Testis (tissue), 3 donors: Measurements from ENCODE around the gene MIER2. TPM values are rescaled to one million over a fixed set of nuclear protein-coding genes. Genes with fewer than 3 reads are reported as not detected.

ENCODE experiments used
- DNase-seq: peaks from one replicate; pipeline ENCODE4 v3.0.0-alpha.2; 2019
- H3K27ac ChIP-seq, 2 donors: fragments of 200-600 bp; sonication (generic); one replicate each; pipeline ENCODE4 v1.5.1; 2019
- H3K27me3 ChIP-seq: fragments of 200-600 bp; sonication (generic); one replicate; pipeline ENCODE4 v1.5.1; 2019
- H3K36me3 ChIP-seq: fragments of 200-600 bp; sonication (generic); one replicate; pipeline ENCODE4 v1.5.1; 2017; ENCODE audit warnings: low read depth; ENCODE audit errors: missing control alignments
- H3K4me1 ChIP-seq: fragments of 200-600 bp; sonication (generic); one replicate; pipeline ENCODE4 v1.5.1; 2019
- H3K4me3 ChIP-seq, 2 donors: fragments of 200-600 bp; sonication (generic); one replicate each; pipeline ENCODE4 v1.5.1; 2017 to 2019
- H3K9me3 ChIP-seq: fragments of 200-600 bp; sonication (generic); one replicate; pipeline ENCODE4 v1.5.1; 2017
- CTCF ChIP-seq, 3 experiments: fragments of 450-650 bp in 2 of 3; fragments of 200-600 bp in 1 of 3; sonication (generic) in 1 of 3; IDR thresholded peaks; one replicate each; pipeline ENCODE4 v1.5.1; 2016 to 2019; ENCODE audit warnings: antibody characterized with exemption in 3 of 3, mild to moderate bottlenecking in 2 of 3, moderate library complexity in 1 of 3
- POLR2A ChIP-seq: fragments of 450-650 bp; IDR thresholded peaks from one replicate; pipeline ENCODE4 v1.6.1; 2017; ENCODE audit warnings: antibody characterized with exemption, mild to moderate bottlenecking, moderate library complexity
- WGBS, 2 donors: methylation state at CpG; one replicate each; pipeline ENCODE4 v1.1.5; 2018; 5-methylcytosine and 5-hydroxymethylcytosine counted together
- intact Hi-C: fragments of 100-400 bp; cut with DNase I; formaldehyde crosslinking; loops from one replicate; pipeline ENCODE4 v1.15.1; 2023; ENCODE audit warnings: low total_unique reads
- polyA plus RNA-seq: library from polyadenylated mRNA; stranded (reverse); fragments of 350-450 nt; fragmentation: Illumina TruSeq; extraction: RNeasy Lipid Tissue Mini Kit (QIAGEN cat#74804); gene quantifications from one replicate; pipeline ENCODE4 v1.2.3, GENCODE V29; 2014; ENCODE audit warnings: low read depth, low replicate concordance; ENCODE audit not compliant: insufficient read depth
- total RNA-seq, 2 donors: library from RNA; depleted of rRNA; stranded (reverse); fragments of >200 nt; gene quantifications; one replicate each; pipeline ENCODE4 v1.2.3, GENCODE V29; 2016

The MIER2 gene
- total and polyA plus RNA-seq, 3 donors from 2014 or later = 47.6 to 64.0 (median 54.6) TPM

- H3K27me3 ChIP-seq = no peaks in the 10 kb centered on the region
- no peak overlapping the region for H3K27ac ChIP-seq
- TF ChIP-seq POLR2A (no peak), CTCF (IDR thresholded peaks at IDR 0.05) (no peak)
- H3K9me3 ChIP-seq = no peaks in the 10 kb centered on the region
- no peak for DNase-seq
- WGBS, 2 donors = 77 to 80% methylated on average over 42 to 43 of the region's 43 CpGs
- H3K4me1 ChIP-seq = peaks cover 2% of the 10 kb centered on the region
- H3K4me3 ChIP-seq = no peak overlapping the region
- intact Hi-C loops = no loop called here
- no peaks in the 10 kb centered on the region for H3K36me3 ChIP-seq
Observed at GRCh38 chr19:370641-371330, 26.2 kb upstream of the MIER2 start.

- H3K4me3 ChIP-seq = no peak overlapping the region
- H3K4me1 ChIP-seq = peaks cover 2% of the 10 kb centered on the region
- no peaks in the 10 kb centered on the region for H3K36me3 ChIP-seq
- H3K27me3 ChIP-seq = no peaks in the 10 kb centered on the region
- no peak for DNase-seq
- H3K27ac ChIP-seq = no peak overlapping the region
- intact Hi-C loops = no loop called here
- no peaks in the 10 kb centered on the region for H3K9me3 ChIP-seq
- 95 to 98% methylated on average over 14 of the region's 14 CpGs for WGBS, 2 donors
- TF ChIP-seq CTCF (IDR thresholded peaks at IDR 0.05) (no peak), POLR2A (no peak)
Observed at GRCh38 chr19:369876-370275, 25.3 kb upstream of the MIER2 start.

- Histone ChIP-seq H3K27ac (no peak overlapping the region), H3K27me3 (no peaks in the 10 kb centered on the region), H3K36me3 (no peaks in the 10 kb centered on the region), H3K4me3 (no peak overlapping the region), H3K9me3 (no peaks in the 10 kb centered on the region), H3K4me1 (peaks cover 2% of the 10 kb centered on the region)
- no peak for TF ChIP-seq POLR2A
- no peak for TF ChIP-seq CTCF (IDR thresholded peaks at IDR 0.05)
- DNase-seq = no peak
- WGBS, 2 donors = 95 to 97% methylated on average over 13 of the region's 13 CpGs
- intact Hi-C loops = no loop called here
Observed at GRCh38 chr19:369256-369655, 24.7 kb upstream of the MIER2 start.

DNA sequence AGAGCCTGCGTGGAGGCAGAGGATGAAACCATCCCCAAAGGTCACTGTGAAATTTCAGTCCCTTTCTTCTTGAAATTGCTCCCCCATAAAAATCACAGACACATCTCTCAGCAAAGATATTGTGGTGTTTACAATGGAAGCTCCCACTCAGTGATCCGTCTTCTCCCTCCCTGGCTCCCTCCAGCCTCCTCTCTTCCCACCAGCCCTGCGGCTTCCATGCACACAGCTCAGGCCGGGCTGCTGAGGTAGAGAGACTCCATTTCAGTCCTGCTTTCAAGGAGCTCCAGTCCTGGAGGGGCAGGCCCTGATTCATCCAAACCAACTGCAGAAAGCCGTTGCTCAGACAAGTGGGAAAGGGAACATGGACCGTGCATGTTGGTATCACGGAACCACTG, 24.0 kb upstream of the MIER2 start:
- Histone ChIP-seq H3K36me3 (no peaks in the 10 kb centered on the region), H3K27me3 (no peaks in the 10 kb centered on the region), H3K4me3 (no peak overlapping the region), H3K27ac (no peak overlapping the region), H3K4me1 (peaks cover 2% of the 10 kb centered on the region), H3K9me3 (no peaks in the 10 kb centered on the region)
- 73 to 81% methylated on average over 7 of the region's 7 CpGs for WGBS, 2 donors
- no peak for DNase-seq
- TF ChIP-seq POLR2A (no peak), CTCF (IDR thresholded peaks at IDR 0.05) (no peak)
- intact Hi-C loops = no loop called here

GRCh38 chr19:367963-368629, 23.5 kb upstream of the MIER2 start:
- H3K4me1 ChIP-seq = peaks cover 2% of the 10 kb centered on the region
- intact Hi-C loops = no loop called here
- DNase-seq = no peak
- H3K9me3 ChIP-seq = no peaks in the 10 kb centered on the region
- no peaks in the 10 kb centered on the region for H3K27me3 ChIP-seq
- H3K36me3 ChIP-seq = no peaks in the 10 kb centered on the region
- no peak overlapping the region for H3K4me3 ChIP-seq
- WGBS, 2 donors = 67 to 76% methylated on average over 22 of the region's 22 CpGs
- TF ChIP-seq CTCF (IDR thresholded peaks at IDR 0.05) = no peak
- no peak for TF ChIP-seq POLR2A
- H3K27ac ChIP-seq = no peak overlapping the region
